Activated CD8-positive, alpha-beta memory T cell treated with anti-CD3 and anti-CD28 coated beads for 36 hours (primary cell): ENCODE data around the gene MUC15. TPM values are rescaled to one million over a fixed set of nuclear protein-coding genes. Genes with fewer than 3 reads are reported as not detected.

Source experiments
- CTCF ChIA-PET: fragments of 350-600 bp; sonication (Branson Sonifier 250); formaldehyde crosslinking; loops from one replicate; lab custom pipeline; 2021; ENCODE audit warnings: antibody characterized with exemption; lab: Charles Lee
- POLR2A ChIA-PET: fragments of 350-600 bp; sonication (Branson Sonifier 250); formaldehyde crosslinking; loops from one replicate; lab custom pipeline; 2021; ENCODE audit warnings: antibody characterized with exemption; lab: Charles Lee
- total RNA-seq, 2 experiments: library from RNA; stranded (reverse); gene quantifications; one replicate each; pipeline ENCODE4 v1.2.3, GENCODE V29; 2021

Gene MUC15
- total RNA-seq, 2 experiments from 2014 or later, result not detected

DNA sequence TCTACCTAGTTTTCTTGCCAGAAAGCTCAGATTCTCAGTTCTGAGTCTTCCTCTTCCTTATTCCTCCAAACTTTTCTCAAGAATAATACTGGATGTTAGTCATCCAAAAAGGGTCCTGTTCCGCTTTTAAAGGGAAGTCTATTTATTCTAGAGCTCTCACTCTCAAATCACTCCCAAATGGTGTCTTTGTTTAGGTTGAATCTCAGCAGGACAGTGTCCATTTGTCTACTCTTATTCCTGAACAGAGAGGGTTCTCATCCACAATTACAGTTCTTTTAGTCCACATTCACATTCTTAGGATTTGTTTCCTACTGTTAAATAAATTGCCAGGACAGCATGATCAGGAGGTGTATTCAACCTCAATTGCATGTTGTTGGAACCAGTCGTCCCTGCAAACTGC lies 61.3 kb downstream of the MUC15 start:
- CTCF ChIA-PET, result no interaction called here
- POLR2A ChIA-PET, result no interaction called here

DNA sequence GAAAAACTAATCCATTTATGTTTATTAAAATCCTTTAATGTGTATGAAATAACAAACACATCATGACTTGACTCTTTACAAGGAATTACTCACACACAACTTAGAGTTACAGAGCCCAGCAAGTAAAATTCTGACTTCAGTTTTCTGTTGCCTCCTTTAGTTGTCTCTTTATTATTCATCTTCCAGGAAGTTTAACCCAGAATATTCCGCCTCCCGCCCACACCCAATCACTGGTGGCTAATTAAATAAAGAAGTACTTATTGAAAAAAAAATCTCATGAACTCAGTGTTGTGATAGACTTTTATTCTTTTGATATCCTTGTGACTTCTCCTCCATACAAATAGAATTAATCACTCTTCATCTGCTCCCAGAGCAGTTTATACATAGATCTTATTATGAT lies 61.9 kb downstream of the MUC15 start:
- ChIA-PET CTCF (no interaction called here), POLR2A (no interaction called here)

Other genes with a start within 250 kb of the MUC15 start
- not detected for gene ANO3, start 240.1 kb downstream of the MUC15 start, total RNA-seq
- not detected for gene SLC5A12, start 149.8 kb upstream of the MUC15 start, total RNA-seq